Immature natural killer cell (primary cell): ENCODE data around the gene PUM2. TPM values are rescaled to one million over a fixed set of nuclear protein-coding genes. Genes with fewer than 3 reads are reported as not detected.

Experiments
- DNase-seq, 3 donors: peaks; one replicate each; pipeline ENCODE4 v3.0.0; 2022; ENCODE audit warnings: mixed read lengths in 1 of 3
- H3K27ac Mint-ChIP-seq, 6 donors: one replicate each; pipeline ENCODE4 v1.8.0; 2020; ENCODE audit warnings: mixed read lengths in 6 of 6, mild to moderate bottlenecking in 5 of 6, inconsistent platforms in 4 of 6, moderate library complexity in 3 of 6
- H3K27me3 Mint-ChIP-seq, 3 donors: one replicate each; pipeline ENCODE4 v1.8.0; 2020 to 2021; ENCODE audit warnings: low read depth in 3 of 3, mild to moderate bottlenecking in 3 of 3, mixed read lengths in 3 of 3, moderate library complexity in 3 of 3, inconsistent platforms in 1 of 3
- H3K36me3 Mint-ChIP-seq, 3 donors: one replicate each; pipeline ENCODE4 v1.8.0; 2020; ENCODE audit warnings: mixed read lengths in 3 of 3, inconsistent platforms in 2 of 3, mild to moderate bottlenecking in 2 of 3
- H3K4me1 Mint-ChIP-seq, 2 donors: one replicate each; pipeline ENCODE4 v1.8.0; 2020; ENCODE audit warnings: inconsistent platforms in 2 of 2, mild to moderate bottlenecking in 2 of 2, mixed read lengths in 2 of 2, moderate library complexity in 1 of 2
- H3K4me3 Mint-ChIP-seq, 5 donors: one replicate each; pipeline ENCODE4 v1.8.0; 2020; ENCODE audit warnings: mild to moderate bottlenecking in 5 of 5, mixed read lengths in 5 of 5, inconsistent platforms in 3 of 5, moderate library complexity in 3 of 5
- H3K9me3 Mint-ChIP-seq, 6 donors: one replicate each; pipeline ENCODE4 v1.8.0; 2020; ENCODE audit warnings: mild to moderate bottlenecking in 6 of 6, mixed read lengths in 6 of 6, inconsistent platforms in 4 of 6, moderate library complexity in 3 of 6
- polyA plus RNA-seq, 3 donors: library from polyadenylated mRNA; unstranded; fragments of 300-500 nt; fragmentation: Illumina TruSeq; gene quantifications; one replicate each; pipeline ENCODE4 v1.2.3, GENCODE V29; 2021

The PUM2 gene
- 10 to 100 TPM; 11.2 to 23.9 (median 21.1) TPM for polyA plus RNA-seq

GRCh38 chr2:20350753-20351554 is at the start of gene PUM2:
Gene PUM2, minus strand, starts transcription at chr2:20350844. Its CDS starts 23,484 bp downstream, at chr2:20327360.
- peaks cover 39 to 44% of the 10 kb centered on the region in 2 donors for H3K4me1 Mint-ChIP-seq
- no peaks in the 10 kb centered on the region for H3K36me3 Mint-ChIP-seq
- peaks cover 3 to 11% (median 4%) of the 10 kb centered on the region in 3 donors for H3K27me3 Mint-ChIP-seq
- peak within 1 kb of the TSS in 3 of 5 donors; percentile 94 to 95 (median 95) for H3K4me3 Mint-ChIP-seq
- peak; percentile 96 to 97 (median 97) for DNase-seq
- H3K9me3 Mint-ChIP-seq = no peaks in the 10 kb centered on the region
- peak within 1 kb of the TSS; percentile 78 to 95 (median 92) for H3K27ac Mint-ChIP-seq

- peaks cover 2 to 11% (median 2%) of the 10 kb centered on the region in 3 donors for H3K27me3 Mint-ChIP-seq
- H3K9me3 Mint-ChIP-seq = no peaks in the 10 kb centered on the region
Observed at GRCh38 chr2:20400306-20400705, 49.7 kb upstream of the PUM2 start.

GRCh38 chr2:20398956-20399567 is 48.4 kb upstream of the PUM2 start:
- Mint-ChIP-seq H3K27me3 (peaks cover 2 to 11% (median 2%) of the 10 kb centered on the region in 3 donors), H3K36me3 (no peaks in the 10 kb centered on the region), H3K9me3 (no peaks in the 10 kb centered on the region), H3K4me1 (no peaks in the 10 kb centered on the region), H3K27ac (no peak overlapping the region), H3K4me3 (no peak overlapping the region)
- DNase-seq = no peak

More at GRCh38 chr2:20400306-20400705, 49.7 kb upstream of the PUM2 start:
- no peak overlapping the region for H3K27ac Mint-ChIP-seq
- H3K4me3 Mint-ChIP-seq = no peak overlapping the region
- no peaks in the 10 kb centered on the region for H3K4me1 Mint-ChIP-seq
- H3K36me3 Mint-ChIP-seq = no peaks in the 10 kb centered on the region
- no peak for DNase-seq

GRCh38 chr2:20397811-20398447 is 47.3 kb upstream of the PUM2 start:
- Mint-ChIP-seq H3K4me1 (no peaks in the 10 kb centered on the region), H3K27ac (no peak overlapping the region)

GRCh38 chr2:20396356-20397000 is 45.8 kb upstream of the PUM2 start:
- no peak overlapping the region for H3K4me3 Mint-ChIP-seq
- H3K27ac Mint-ChIP-seq = no peak overlapping the region

More at GRCh38 chr2:20397811-20398447, 47.3 kb upstream of the PUM2 start:
- H3K9me3 Mint-ChIP-seq = no peaks in the 10 kb centered on the region
- DNase-seq = no peak
- no peak overlapping the region for H3K4me3 Mint-ChIP-seq
- peaks cover 2 to 15% (median 2%) of the 10 kb centered on the region in 3 donors for H3K27me3 Mint-ChIP-seq
- H3K36me3 Mint-ChIP-seq = no peaks in the 10 kb centered on the region

GRCh38 chr2:20393986-20394385 is 43.3 kb upstream of the PUM2 start:
- no peak for DNase-seq

More at GRCh38 chr2:20396356-20397000, 45.8 kb upstream of the PUM2 start:
- H3K36me3 Mint-ChIP-seq = no peaks in the 10 kb centered on the region
- H3K4me1 Mint-ChIP-seq = no peaks in the 10 kb centered on the region
- H3K9me3 Mint-ChIP-seq = no peaks in the 10 kb centered on the region
- peaks cover 2 to 20% (median 4%) of the 10 kb centered on the region in 3 donors for H3K27me3 Mint-ChIP-seq
- DNase-seq = no peak

GRCh38 chr2:20391951-20392699 is 41.5 kb upstream of the PUM2 start:
- Mint-ChIP-seq H3K4me3 (no peak overlapping the region), H3K9me3 (no peaks in the 10 kb centered on the region), H3K27me3 (peaks cover 2 to 25% (median 4%) of the 10 kb centered on the region in 3 donors), H3K27ac (no peak overlapping the region), H3K36me3 (no peaks in the 10 kb centered on the region), H3K4me1 (no peaks in the 10 kb centered on the region)
- no peak for DNase-seq

More at GRCh38 chr2:20393986-20394385, 43.3 kb upstream of the PUM2 start:
- Mint-ChIP-seq H3K27me3 (peaks cover 2 to 19% (median 4%) of the 10 kb centered on the region in 3 donors), H3K36me3 (no peaks in the 10 kb centered on the region), H3K4me1 (no peaks in the 10 kb centered on the region), H3K9me3 (no peaks in the 10 kb centered on the region), H3K27ac (no peak overlapping the region), H3K4me3 (no peak overlapping the region)

- H3K27ac Mint-ChIP-seq = no peak overlapping the region
- H3K27me3 Mint-ChIP-seq = peaks cover 1 to 27% (median 2%) of the 10 kb centered on the region in 3 donors
- H3K4me3 Mint-ChIP-seq = no peak overlapping the region
- no peaks in the 10 kb centered on the region for H3K4me1 Mint-ChIP-seq
- no peaks in the 10 kb centered on the region for H3K9me3 Mint-ChIP-seq
- DNase-seq = no peak
- no peaks in the 10 kb centered on the region for H3K36me3 Mint-ChIP-seq
Observed at GRCh38 chr2:20390524-20391123, 40.0 kb upstream of the PUM2 start.

- Mint-ChIP-seq H3K4me3 (no peak overlapping the region), H3K27ac (no peak overlapping the region), H3K36me3 (no peaks in the 10 kb centered on the region), H3K4me1 (no peaks in the 10 kb centered on the region), H3K9me3 (no peaks in the 10 kb centered on the region), H3K27me3 (peaks cover 0 to 21% (median 2%) of the 10 kb centered on the region in 3 donors)
- DNase-seq = no peak
Observed at GRCh38 chr2:20384953-20385352, 34.3 kb upstream of the PUM2 start.

- no peak overlapping the region for H3K27ac Mint-ChIP-seq
- no peaks in the 10 kb centered on the region for H3K36me3 Mint-ChIP-seq
- peaks cover 0 to 10% (median 2%) of the 10 kb centered on the region in 3 donors for H3K27me3 Mint-ChIP-seq
- DNase-seq = no peak
- no peaks in the 10 kb centered on the region for H3K9me3 Mint-ChIP-seq
- H3K4me1 Mint-ChIP-seq = no peaks in the 10 kb centered on the region
- H3K4me3 Mint-ChIP-seq = no peak overlapping the region
Observed at GRCh38 chr2:20382965-20383810, 32.5 kb upstream of the PUM2 start.

- no peaks in the 10 kb centered on the region for H3K36me3 Mint-ChIP-seq
- H3K4me1 Mint-ChIP-seq = no peaks in the 10 kb centered on the region
- peaks cover 0 to 5% (median 4%) of the 10 kb centered on the region in 3 donors for H3K27me3 Mint-ChIP-seq
- no peak for DNase-seq
- H3K27ac Mint-ChIP-seq = no peak overlapping the region
- H3K4me3 Mint-ChIP-seq = no peak overlapping the region
- no peaks in the 10 kb centered on the region for H3K9me3 Mint-ChIP-seq
Observed at GRCh38 chr2:20381457-20381856, 30.8 kb upstream of the PUM2 start.

- DNase-seq = peak in 2 of 3 donors; percentile 5 to 11
- Mint-ChIP-seq H3K4me3 (no peak overlapping the region), H3K27ac (peak overlapping the region in 1 of 6 donors; percentile 32), H3K36me3 (no peaks in the 10 kb centered on the region), H3K4me1 (no peaks in the 10 kb centered on the region), H3K27me3 (peaks cover 0 to 5% (median 2%) of the 10 kb centered on the region in 3 donors), H3K9me3 (no peaks in the 10 kb centered on the region)
Observed at GRCh38 chr2:20378891-20379519, 28.4 kb upstream of the PUM2 start.
